ENCODE results near the gene HAAO. TPM values are rescaled to one million over a fixed set of nuclear protein-coding genes. Genes with fewer than 3 reads are reported as not detected.
A peak's percentile ranks its signal among the peaks of the same experiment; 100 is the strongest.

Gene HAAO
- total and polyA plus RNA-seq, 2 of the 13 experiments (the other 11 are each of a cell fraction or from before 2014, with no cell fraction given) = 36.1 to 42.7 TPM

DNA sequence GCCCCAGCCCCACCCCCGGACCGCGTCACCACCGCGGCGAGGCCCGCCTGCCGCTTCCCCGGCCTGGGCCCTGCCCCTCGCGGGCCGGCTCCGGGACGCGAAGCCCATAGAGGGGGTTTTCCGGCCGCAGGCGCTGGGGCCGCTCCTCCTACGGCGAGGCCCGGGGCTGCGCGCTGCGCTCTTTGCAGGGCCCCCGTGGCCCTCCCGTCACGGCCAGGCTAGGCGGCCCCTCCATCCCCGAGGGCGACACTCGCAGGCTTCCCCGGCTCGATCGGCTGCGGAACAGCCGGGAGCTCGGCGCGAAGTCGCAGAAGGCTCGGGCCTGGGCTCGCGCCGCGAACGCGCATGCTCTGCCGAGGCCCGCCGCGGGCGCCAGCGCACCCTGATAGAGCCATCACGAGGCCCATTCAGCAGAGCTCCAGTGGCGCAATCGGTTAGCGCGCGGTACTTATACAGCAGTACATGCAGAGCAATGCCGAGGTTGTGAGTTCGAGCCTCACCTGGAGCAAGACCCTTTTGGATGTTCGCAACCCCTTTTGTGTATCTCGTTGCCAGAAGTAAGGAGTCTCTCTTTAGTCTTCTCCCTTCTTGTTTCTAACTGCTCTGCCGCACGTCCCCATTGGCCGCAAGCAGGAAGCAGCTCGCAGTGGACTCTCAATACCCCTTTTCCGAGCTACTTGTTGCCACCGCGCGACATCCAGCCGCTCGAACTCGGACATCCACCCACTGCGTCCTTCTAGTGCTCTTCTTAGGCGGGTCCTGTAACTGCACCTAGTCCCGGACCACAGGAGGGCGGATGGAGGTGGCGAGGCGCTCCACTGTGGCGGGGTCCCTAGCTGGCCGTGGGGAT, 18.0 kb upstream of the HAAO start (continued):
- TF ChIP-seq, protein P1, sequence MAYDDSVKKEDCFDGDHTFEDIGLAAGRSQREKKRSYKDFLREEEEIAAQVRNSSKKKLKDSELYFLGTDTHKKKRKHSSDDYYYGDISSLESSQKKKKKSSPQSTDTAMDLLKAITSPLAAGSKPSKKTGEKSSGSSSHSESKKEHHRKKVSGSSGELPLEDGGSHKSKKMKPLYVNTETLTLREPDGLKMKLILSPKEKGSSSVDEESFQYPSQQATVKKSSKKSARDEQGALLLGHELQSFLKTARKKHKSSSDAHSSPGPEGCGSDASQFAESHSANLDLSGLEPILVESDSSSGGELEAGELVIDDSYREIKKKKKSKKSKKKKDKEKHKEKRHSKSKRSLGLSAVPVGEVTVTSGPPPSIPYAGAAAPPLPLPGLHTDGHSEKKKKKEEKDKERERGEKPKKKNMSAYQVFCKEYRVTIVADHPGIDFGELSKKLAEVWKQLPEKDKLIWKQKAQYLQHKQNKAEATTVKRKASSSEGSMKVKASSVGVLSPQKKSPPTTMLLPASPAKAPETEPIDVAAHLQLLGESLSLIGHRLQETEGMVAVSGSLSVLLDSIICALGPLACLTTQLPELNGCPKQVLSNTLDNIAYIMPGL (CRISPR knock-in tag; IDR thresholded peaks at IDR 0.05; ENCODE audit: borderline replicate concordance in 1 of 2, low read depth in 1 of 2) = peak; percentile 100
- TF ChIP-seq ZSCAN22 (CRISPR knock-in tag; IDR thresholded peaks at IDR 0.05) (peak; percentile 78; the same call in 1 of the 2 replicates), ZNF713 (CRISPR knock-in tag; IDR thresholded peaks at IDR 0.05) (peak; percentile 96), TCF7L2 (IDR thresholded peaks at IDR 0.05; ENCODE audit: low read depth, low read length) (no peak), DR1 (CRISPR knock-in tag; IDR thresholded peaks at IDR 0.05) (peak; percentile 79; the same call in 1 of the 2 replicates), SMAD3 (CRISPR knock-in tag; IDR thresholded peaks at IDR 0.05) (peak; percentile 93; the same call in 1 of the 2 replicates), ZNF550 (CRISPR knock-in tag; IDR thresholded peaks at IDR 0.05; ENCODE audit: borderline replicate concordance) (peak; percentile 99), HOXD1 (CRISPR knock-in tag; IDR thresholded peaks at IDR 0.05) (peak; percentile 88; the same call in 1 of the 2 replicates)
- TF ChIP-seq, protein P2, sequence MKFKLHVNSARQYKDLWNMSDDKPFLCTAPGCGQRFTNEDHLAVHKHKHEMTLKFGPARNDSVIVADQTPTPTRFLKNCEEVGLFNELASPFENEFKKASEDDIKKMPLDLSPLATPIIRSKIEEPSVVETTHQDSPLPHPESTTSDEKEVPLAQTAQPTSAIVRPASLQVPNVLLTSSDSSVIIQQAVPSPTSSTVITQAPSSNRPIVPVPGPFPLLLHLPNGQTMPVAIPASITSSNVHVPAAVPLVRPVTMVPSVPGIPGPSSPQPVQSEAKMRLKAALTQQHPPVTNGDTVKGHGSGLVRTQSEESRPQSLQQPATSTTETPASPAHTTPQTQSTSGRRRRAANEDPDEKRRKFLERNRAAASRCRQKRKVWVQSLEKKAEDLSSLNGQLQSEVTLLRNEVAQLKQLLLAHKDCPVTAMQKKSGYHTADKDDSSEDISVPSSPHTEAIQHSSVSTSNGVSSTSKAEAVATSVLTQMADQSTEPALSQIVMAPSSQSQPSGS (CRISPR knock-in tag; IDR thresholded peaks at IDR 0.05) = peak; percentile 91
- TF ChIP-seq, protein P3, sequence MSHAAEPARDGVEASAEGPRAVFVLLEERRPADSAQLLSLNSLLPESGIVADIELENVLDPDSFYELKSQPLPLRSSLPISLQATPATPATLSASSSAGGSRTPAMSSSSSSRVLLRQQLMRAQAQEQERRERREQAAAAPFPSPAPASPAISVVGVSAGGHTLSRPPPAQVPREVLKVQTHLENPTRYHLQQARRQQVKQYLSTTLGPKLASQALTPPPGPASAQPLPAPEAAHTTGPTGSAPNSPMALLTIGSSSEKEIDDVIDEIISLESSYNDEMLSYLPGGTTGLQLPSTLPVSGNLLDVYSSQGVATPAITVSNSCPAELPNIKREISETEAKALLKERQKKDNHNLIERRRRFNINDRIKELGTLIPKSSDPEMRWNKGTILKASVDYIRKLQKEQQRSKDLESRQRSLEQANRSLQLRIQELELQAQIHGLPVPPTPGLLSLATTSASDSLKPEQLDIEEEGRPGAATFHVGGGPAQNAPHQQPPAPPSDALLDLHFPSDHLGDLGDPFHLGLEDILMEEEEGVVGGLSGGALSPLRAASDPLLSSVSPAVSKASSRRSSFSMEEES (CRISPR knock-in tag; IDR thresholded peaks at IDR 0.05) = peak; percentile 95
- TF ChIP-seq, protein P4, sequence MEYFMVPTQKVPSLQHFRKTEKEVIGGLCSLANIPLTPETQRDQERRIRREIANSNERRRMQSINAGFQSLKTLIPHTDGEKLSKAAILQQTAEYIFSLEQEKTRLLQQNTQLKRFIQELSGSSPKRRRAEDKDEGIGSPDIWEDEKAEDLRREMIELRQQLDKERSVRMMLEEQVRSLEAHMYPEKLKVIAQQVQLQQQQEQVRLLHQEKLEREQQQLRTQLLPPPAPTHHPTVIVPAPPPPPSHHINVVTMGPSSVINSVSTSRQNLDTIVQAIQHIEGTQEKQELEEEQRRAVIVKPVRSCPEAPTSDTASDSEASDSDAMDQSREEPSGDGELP (IDR thresholded peaks at IDR 0.05; ENCODE audit: borderline replicate concordance, low read depth) = peak; percentile 43; the same call in 1 of the 2 replicates
- TF ChIP-seq, protein P5, sequence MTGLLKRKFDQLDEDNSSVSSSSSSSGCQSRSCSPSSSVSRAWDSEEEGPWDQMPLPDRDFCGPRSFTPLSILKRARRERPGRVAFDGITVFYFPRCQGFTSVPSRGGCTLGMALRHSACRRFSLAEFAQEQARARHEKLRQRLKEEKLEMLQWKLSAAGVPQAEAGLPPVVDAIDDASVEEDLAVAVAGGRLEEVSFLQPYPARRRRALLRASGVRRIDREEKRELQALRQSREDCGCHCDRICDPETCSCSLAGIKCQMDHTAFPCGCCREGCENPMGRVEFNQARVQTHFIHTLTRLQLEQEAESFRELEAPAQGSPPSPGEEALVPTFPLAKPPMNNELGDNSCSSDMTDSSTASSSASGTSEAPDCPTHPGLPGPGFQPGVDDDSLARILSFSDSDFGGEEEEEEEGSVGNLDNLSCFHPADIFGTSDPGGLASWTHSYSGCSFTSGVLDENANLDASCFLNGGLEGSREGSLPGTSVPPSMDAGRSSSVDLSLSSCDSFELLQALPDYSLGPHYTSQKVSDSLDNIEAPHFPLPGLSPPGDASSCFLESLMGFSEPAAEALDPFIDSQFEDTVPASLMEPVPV (CRISPR knock-in tag; IDR thresholded peaks at IDR 0.05) = peak; percentile 98
- TF ChIP-seq, protein P6, sequence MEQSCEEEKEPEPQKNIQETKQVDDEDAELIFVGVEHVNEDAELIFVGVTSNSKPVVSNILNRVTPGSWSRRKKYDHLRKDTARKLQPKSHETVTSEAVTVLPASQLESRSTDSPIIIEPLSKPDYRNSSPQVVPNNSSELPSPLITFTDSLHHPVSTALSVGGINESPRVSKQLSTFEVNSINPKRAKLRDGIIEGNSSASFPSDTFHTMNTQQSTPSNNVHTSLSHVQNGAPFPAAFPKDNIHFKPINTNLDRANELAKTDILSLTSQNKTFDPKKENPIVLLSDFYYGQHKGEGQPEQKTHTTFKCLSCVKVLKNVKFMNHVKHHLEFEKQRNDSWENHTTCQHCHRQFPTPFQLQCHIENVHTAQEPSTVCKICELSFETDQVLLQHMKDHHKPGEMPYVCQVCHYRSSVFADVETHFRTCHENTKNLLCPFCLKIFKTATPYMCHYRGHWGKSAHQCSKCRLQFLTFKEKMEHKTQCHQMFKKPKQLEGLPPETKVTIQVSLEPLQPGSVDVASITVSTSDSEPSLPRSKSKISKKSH (CRISPR knock-in tag; IDR thresholded peaks at IDR 0.05; ENCODE audit: borderline replicate concordance) = peak; percentile 60
